Natural killer cell (primary cell): ENCODE results near the gene LPCAT3. TPM values are rescaled to one million over a fixed set of nuclear protein-coding genes. Genes with fewer than 3 reads are reported as not detected.

Experiments used
- ATAC-seq, 3 donors: fragments of 150-1000 bp in 2 of 3; fragments of 200-7000 bp in 1 of 3; cut with Tn5 transposase; 1 replicate in 1 of 3; 2 replicates in 2 of 3; pipeline ENCODE4 v1.10.0; 2021; ENCODE audit warnings: mild to moderate bottlenecking in 2 of 3, moderate library complexity in 2 of 3
- DNase-seq, 2 donors: peaks; one replicate each; pipeline versions ENCODE4 v3.0.0 to v3.0.0-alpha.2; 2013 to 2021; ENCODE audit warnings: mixed read lengths in 1 of 2
- H3K27ac ChIP-seq: one replicate; pipeline ENCODE4 v1.5.1; 2013; ENCODE audit warnings: mild to moderate bottlenecking, low read length
- H3K27me3 ChIP-seq: one replicate; pipeline ENCODE4 v1.6.1; 2013; ENCODE audit warnings: low read length; ENCODE audit not compliant: control insufficient read depth, insufficient read depth
- H3K36me3 ChIP-seq: one replicate; pipeline ENCODE4 v1.6.1; 2013; ENCODE audit warnings: low read length; ENCODE audit not compliant: control insufficient read depth, insufficient read depth
- H3K4me1 ChIP-seq: one replicate; pipeline ENCODE4 v1.6.1; 2013; ENCODE audit warnings: low read length; ENCODE audit not compliant: control insufficient read depth, insufficient read depth
- H3K4me3 ChIP-seq: one replicate; pipeline ENCODE4 v1.5.1; 2013; ENCODE audit warnings: low read length
- H3K9me3 ChIP-seq: one replicate; pipeline ENCODE4 v1.6.1; 2013; ENCODE audit warnings: low read length; ENCODE audit not compliant: control insufficient read depth, insufficient read depth
- H3K27ac Mint-ChIP-seq, 2 donors: one replicate each; pipeline ENCODE4 v1.8.0; 2022; ENCODE audit warnings: mild to moderate bottlenecking in 2 of 2, mixed read lengths in 2 of 2, moderate library complexity in 1 of 2
- H3K27me3 Mint-ChIP-seq, 2 donors: one replicate each; pipeline ENCODE4 v1.8.0; 2022; ENCODE audit warnings: low read depth in 2 of 2, mixed read lengths in 2 of 2
- H3K36me3 Mint-ChIP-seq: one replicate; pipeline ENCODE4 v1.8.0; 2022; ENCODE audit warnings: mixed read lengths
- H3K4me1 Mint-ChIP-seq, 2 donors: one replicate each; pipeline ENCODE4 v1.8.0; 2022; ENCODE audit warnings: mixed read lengths in 2 of 2
- H3K4me3 Mint-ChIP-seq: one replicate; pipeline ENCODE4 v1.8.0; 2022; ENCODE audit warnings: mild to moderate bottlenecking, moderate library complexity, mixed read lengths
- H3K9me3 Mint-ChIP-seq, 2 donors: one replicate each; pipeline ENCODE4 v1.8.0; 2022; ENCODE audit warnings: mixed read lengths in 2 of 2
- WGBS: methylation state at CpG from one replicate; pipeline ENCODE4 v1.1.7; 2013; ENCODE audit warnings: missing lambda C conversion rate; ENCODE audit not compliant: insufficient coverage; 5-methylcytosine and 5-hydroxymethylcytosine counted together
- intact Hi-C: fragments of 100-400 bp; cut with micrococcal nuclease; formaldehyde crosslinking; loops from one replicate; pipeline ENCODE4 v1.14.2; 2022
- total RNA-seq, 4 donors: library from RNA; stranded (reverse); fragments of 120-200 nt in 1 of 4; gene quantifications; one replicate each; pipeline versions ENCODE4 v1.2.3 to v1.2.4, GENCODE V29; 2013 to 2022
- TF ChIP-seq, protein P1 (sequence below): fragments of 200-600 bp; IDR thresholded peaks from one replicate; pipeline ENCODE4 v1.8.0; 2022; ENCODE audit warnings: antibody characterized with exemption

LPCAT3 gene
- total RNA-seq, 3 donors from 2014 or later (not counting 1 experiment from before 2014, with no cell fraction given): 45.6 to 54.3 (median 45.6) TPM

DNA sequence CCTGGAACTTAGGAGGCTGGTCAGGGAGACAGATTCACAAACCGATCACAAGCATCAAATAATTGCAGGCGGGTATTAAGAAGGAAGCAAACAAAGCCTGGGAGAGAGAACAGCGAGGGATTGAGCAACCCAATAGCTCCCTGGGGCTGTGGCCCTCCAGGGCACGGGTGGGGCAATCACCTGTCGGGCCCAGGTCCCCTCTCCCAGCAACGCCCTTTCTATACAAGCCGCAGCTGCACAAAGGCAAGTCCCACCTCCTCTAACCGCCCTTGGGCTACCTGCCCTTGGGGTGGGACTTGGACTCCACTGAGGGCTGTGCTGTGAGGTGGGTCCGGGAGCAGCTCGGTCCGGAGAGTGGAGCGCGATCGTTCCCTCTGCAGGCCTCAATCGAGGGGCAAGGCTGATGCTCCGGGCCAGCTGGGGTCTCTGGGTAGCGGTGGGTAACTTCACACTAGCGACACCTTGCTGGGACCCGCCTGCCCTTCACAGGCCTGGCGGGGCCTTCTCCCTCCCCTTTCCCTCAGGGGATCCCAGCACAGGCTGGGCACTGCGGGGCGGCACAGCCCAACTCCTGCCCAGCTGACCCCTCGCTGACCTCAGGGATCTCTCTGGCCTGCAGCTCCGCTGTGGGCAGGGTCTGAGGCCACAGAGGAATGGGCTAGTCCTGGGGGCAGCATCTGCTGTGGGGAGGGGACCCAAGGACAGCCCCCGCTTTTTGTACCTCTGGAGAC is 55.8 kb downstream of the LPCAT3 start:
- peaks cover 65% of the 10 kb centered on the region for H3K4me1 ChIP-seq
- no peaks in the 10 kb centered on the region for H3K9me3 ChIP-seq
- no peaks in the 10 kb centered on the region for H3K9me3 Mint-ChIP-seq
- H3K36me3 ChIP-seq: peaks cover 57% of the 10 kb centered on the region
- no peaks in the 10 kb centered on the region for H3K27me3 ChIP-seq
- peak overlapping the region; percentile 98 to 99 for H3K27ac Mint-ChIP-seq
- peaks cover 6% of the 10 kb centered on the region for H3K36me3 Mint-ChIP-seq
- no peak overlapping the region for H3K4me3 Mint-ChIP-seq
- H3K27ac ChIP-seq: peak overlapping the region; percentile 96
- no peak overlapping the region for H3K4me3 ChIP-seq
- H3K4me1 Mint-ChIP-seq: peaks cover 42 to 53% of the 10 kb centered on the region in 2 donors
- DNase-seq: no peak
- TF ChIP-seq, protein P1, sequence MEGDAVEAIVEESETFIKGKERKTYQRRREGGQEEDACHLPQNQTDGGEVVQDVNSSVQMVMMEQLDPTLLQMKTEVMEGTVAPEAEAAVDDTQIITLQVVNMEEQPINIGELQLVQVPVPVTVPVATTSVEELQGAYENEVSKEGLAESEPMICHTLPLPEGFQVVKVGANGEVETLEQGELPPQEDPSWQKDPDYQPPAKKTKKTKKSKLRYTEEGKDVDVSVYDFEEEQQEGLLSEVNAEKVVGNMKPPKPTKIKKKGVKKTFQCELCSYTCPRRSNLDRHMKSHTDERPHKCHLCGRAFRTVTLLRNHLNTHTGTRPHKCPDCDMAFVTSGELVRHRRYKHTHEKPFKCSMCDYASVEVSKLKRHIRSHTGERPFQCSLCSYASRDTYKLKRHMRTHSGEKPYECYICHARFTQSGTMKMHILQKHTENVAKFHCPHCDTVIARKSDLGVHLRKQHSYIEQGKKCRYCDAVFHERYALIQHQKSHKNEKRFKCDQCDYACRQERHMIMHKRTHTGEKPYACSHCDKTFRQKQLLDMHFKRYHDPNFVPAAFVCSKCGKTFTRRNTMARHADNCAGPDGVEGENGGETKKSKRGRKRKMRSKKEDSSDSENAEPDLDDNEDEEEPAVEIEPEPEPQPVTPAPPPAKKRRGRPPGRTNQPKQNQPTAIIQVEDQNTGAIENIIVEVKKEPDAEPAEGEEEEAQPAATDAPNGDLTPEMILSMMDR: no peak
- intact Hi-C loops: no loop called here
- WGBS: 80% methylated on average over 25 of the region's 25 CpGs
- no peaks in the 10 kb centered on the region for H3K27me3 Mint-ChIP-seq
- no peak for ATAC-seq

DNA sequence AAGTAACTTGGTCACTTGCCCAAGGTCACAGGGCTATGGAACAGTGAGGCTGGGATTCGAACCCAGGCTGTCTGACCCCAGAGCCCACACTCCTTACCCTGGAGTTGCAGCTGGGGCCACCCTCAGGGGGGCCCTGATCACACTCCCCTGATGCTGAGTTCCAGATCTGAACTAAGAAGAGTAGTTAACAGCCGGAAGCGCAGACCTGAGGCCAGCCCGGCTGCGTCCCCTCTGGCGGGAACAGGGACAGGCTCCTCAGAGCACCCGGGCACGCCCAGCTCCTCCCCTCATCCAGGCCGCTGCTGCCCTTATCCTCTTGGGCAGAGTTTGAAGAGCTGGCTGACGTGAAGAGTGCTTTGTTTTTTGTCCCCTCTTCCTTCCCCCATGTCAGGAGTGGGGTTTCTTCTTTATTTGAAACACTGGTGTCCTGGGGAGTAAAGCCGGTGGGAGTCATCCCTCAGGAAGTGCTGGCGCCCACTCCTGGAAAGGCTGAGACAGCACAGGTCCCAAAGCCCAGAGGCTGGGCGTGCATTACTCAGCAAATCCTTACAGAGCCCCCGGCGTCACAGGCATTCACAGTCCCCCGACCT is 56.5 kb downstream of the LPCAT3 start:
- H3K27me3 Mint-ChIP-seq: no peaks in the 10 kb centered on the region
- H3K9me3 Mint-ChIP-seq: no peaks in the 10 kb centered on the region
- intact Hi-C loops: loop anchor here (1.0 kb wide), 1 partner anchor 9 kb away; no protein-coding TSS in a partner anchor
- H3K27ac Mint-ChIP-seq: peak overlapping the region; percentile 98 to 99
- peak; percentile 2 to 7 (median 7) for ATAC-seq
- H3K4me1 ChIP-seq: peaks cover 72% of the 10 kb centered on the region
- no peak overlapping the region for H3K4me3 ChIP-seq
- WGBS: 30% methylated on average over 15 of the region's 16 CpGs
- H3K4me3 Mint-ChIP-seq: peak overlapping the region; percentile 85
- peak in 1 of 2 donors; percentile 73 for DNase-seq
- peak overlapping the region; percentile 96 for H3K27ac ChIP-seq
- no peaks in the 10 kb centered on the region for H3K9me3 ChIP-seq
- no peaks in the 10 kb centered on the region for H3K27me3 ChIP-seq
- H3K36me3 ChIP-seq: peaks cover 57% of the 10 kb centered on the region
- TF ChIP-seq, protein P1: no peak
- peaks cover 6% of the 10 kb centered on the region for H3K36me3 Mint-ChIP-seq
- H3K4me1 Mint-ChIP-seq: peaks cover 48 to 59% of the 10 kb centered on the region in 2 donors

DNA sequence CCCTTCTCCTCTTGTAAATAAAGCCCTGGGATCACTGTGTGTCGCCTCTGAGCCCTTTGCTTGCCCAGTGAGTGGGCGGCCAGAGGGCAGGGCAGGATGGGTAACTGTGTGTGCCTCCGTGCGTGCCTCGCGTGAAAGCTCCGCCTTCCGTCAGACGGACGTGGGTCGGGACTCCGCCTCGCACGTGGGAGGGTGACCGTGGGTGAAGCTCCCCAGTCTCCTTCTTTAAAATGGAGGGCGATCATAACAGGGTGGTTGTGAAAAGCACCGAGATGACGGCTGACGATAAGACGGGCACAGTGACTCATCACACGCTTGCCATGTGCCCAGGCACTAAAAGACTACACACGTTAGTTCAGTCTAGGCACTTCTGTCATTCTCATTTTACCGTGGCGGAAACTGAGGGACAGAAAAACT is 57.0 kb downstream of the LPCAT3 start:
- Mint-ChIP-seq H3K4me1 (peaks cover 53 to 64% of the 10 kb centered on the region in 2 donors), H3K27ac (peak overlapping the region; percentile 98 to 99), H3K27me3 (no peaks in the 10 kb centered on the region), H3K9me3 (no peaks in the 10 kb centered on the region), H3K4me3 (peak overlapping the region; percentile 85), H3K36me3 (peaks cover 3% of the 10 kb centered on the region)
- 11% methylated on average over 24 of the region's 24 CpGs for WGBS
- Histone ChIP-seq H3K4me3 (no peak overlapping the region), H3K27ac (peak overlapping the region; percentile 96), H3K9me3 (no peaks in the 10 kb centered on the region), H3K36me3 (peaks cover 60% of the 10 kb centered on the region), H3K4me1 (peaks cover 77% of the 10 kb centered on the region), H3K27me3 (no peaks in the 10 kb centered on the region)
- TF ChIP-seq, protein P1: no peak
- intact Hi-C loops: loop anchor here (1.0 kb wide), 1 partner anchor 9 kb away; no protein-coding TSS in a partner anchor
- DNase-seq (peak; percentile 74 to 97), ATAC-seq (peak; percentile 61 to 85 (median 73))
